ENCODE measurements around the gene PRR20C. TPM values are rescaled to one million over a fixed set of nuclear protein-coding genes. Genes with fewer than 3 reads are reported as not detected.

Gene PRR20C
- total and polyA plus RNA-seq, 2 experiments from 2014 or later = not detected

GRCh38 chr13:57136093-57136492 lies 17.8 kb upstream of the PRR20C start:
- no peaks in the 10 kb centered on the region for H3K27me3 ChIP-seq (ENCODE audit: insufficient read depth)
- no peaks in the 10 kb centered on the region for H3K36me3 ChIP-seq (ENCODE audit: insufficient read depth)
- Mint-ChIP-seq H3K36me3 (ENCODE audit: low read depth) (no peaks in the 10 kb centered on the region), H3K27me3 (ENCODE audit: insufficient read depth, low read depth, poor library complexity) (no peaks in the 10 kb centered on the region), H3K9me3 (no peaks in the 10 kb centered on the region), H3K4me1 (no peaks in the 10 kb centered on the region), H3K4me3 (no peak overlapping the region), H3K27ac (no peak overlapping the region)
- no peak overlapping the region for H3K4me3 ChIP-seq
- H3K79me2 ChIP-seq (replicated peaks; ENCODE audit: insufficient read depth) = no peaks in the 10 kb centered on the region
- no peak overlapping the region for H3K27ac ChIP-seq (ENCODE audit: low read depth)
- no peaks in the 10 kb centered on the region for H4K20me1 ChIP-seq (replicated peaks; ENCODE audit: insufficient read depth)
- no peak for DNase-seq (ENCODE audit: low spot score)
- no peak overlapping the region for H3K4me2 ChIP-seq
- TF ChIP-seq ZNF114 (CRISPR knock-in tag; IDR thresholded peaks at IDR 0.05) (no peak), STAT1 (IDR thresholded peaks at IDR 0.05; ENCODE audit: unreplicated experiment) (no peak), CREB1 (CRISPR knock-in tag; IDR thresholded peaks at IDR 0.05; ENCODE audit: low read depth) (no peak), EZH2phosphoT487 (IDR thresholded peaks at IDR 0.05; ENCODE audit: unreplicated experiment) (no peak), EZH2 (IDR thresholded peaks at IDR 0.05; ENCODE audit: low read depth, unreplicated experiment) (no peak), REST (IDR thresholded peaks at IDR 0.05; ENCODE audit: unreplicated experiment) (no peak), POLR2AphosphoS5 (IDR thresholded peaks at IDR 0.05; ENCODE audit: low read depth) (no peak), JUNB (IDR thresholded peaks at IDR 0.05; ENCODE audit: unreplicated experiment) (no peak), NANOG (IDR thresholded peaks at IDR 0.05; ENCODE audit: borderline replicate concordance) (no peak), ZNF331 (CRISPR knock-in tag; IDR thresholded peaks at IDR 0.05; ENCODE audit: low read depth) (no peak), ETS1 (IDR thresholded peaks at IDR 0.05) (no peak), CTCF (conservative IDR thresholded peaks at IDR 0.05; ENCODE audit: low read depth in 2 of 2) (no peak), ZNF462 (CRISPR knock-in tag; IDR thresholded peaks at IDR 0.05) (no peak)
- no peak overlapping the region for H2AFZ ChIP-seq
- no peak for ATAC-seq
- no peaks in the 10 kb centered on the region for H3K9me2 ChIP-seq (ENCODE audit: insufficient read depth)
- H3F3A ChIP-seq (replicated peaks; ENCODE audit: low read depth) = no peaks in the 10 kb centered on the region
- no peaks in the 10 kb centered on the region for H3K4me1 ChIP-seq (ENCODE audit: insufficient read depth)

Data from GM23338 (cell line).